WI38 (cell line): Measurements from ENCODE around the gene PLCE1.

ENCODE experiments used
- H3K4me3 ChIP-seq: 2 replicates; pipeline ENCODE4 v1.5.1; 2011; ENCODE audit warnings: low read depth, mild to moderate bottlenecking, control low read depth, low read length
- TF ChIP-seq, protein P1 (sequence below): IDR thresholded peaks from 2 replicates; pipeline ENCODE4 v1.5.1; 2012; ENCODE audit warnings: low read depth, mild to moderate bottlenecking, control low read depth, low read length

The PLCE1 gene

DNA sequence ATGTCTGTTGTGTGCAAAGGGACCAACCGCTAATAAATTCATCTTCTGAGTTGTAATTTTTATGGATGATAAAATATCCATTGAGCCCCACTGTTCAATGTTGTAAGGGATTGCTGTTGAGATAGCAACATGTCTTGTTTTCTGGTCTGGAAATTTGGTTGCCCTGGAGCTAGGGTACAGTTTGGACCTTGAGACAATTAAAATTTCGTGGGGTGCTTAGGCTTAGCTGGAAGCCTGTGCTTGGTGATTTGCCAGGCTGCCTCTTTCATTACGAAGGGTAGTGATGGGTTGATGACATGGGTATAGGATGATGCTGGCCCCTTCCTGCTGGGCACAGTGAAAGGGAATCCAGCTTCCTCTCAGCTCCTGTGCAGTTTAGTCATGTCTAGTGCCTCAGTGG is 43.6 kb downstream of the PLCE1 start:
- H3K4me3 ChIP-seq: no peak overlapping the region
- TF ChIP-seq, protein P1, sequence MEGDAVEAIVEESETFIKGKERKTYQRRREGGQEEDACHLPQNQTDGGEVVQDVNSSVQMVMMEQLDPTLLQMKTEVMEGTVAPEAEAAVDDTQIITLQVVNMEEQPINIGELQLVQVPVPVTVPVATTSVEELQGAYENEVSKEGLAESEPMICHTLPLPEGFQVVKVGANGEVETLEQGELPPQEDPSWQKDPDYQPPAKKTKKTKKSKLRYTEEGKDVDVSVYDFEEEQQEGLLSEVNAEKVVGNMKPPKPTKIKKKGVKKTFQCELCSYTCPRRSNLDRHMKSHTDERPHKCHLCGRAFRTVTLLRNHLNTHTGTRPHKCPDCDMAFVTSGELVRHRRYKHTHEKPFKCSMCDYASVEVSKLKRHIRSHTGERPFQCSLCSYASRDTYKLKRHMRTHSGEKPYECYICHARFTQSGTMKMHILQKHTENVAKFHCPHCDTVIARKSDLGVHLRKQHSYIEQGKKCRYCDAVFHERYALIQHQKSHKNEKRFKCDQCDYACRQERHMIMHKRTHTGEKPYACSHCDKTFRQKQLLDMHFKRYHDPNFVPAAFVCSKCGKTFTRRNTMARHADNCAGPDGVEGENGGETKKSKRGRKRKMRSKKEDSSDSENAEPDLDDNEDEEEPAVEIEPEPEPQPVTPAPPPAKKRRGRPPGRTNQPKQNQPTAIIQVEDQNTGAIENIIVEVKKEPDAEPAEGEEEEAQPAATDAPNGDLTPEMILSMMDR: no peak

DNA sequence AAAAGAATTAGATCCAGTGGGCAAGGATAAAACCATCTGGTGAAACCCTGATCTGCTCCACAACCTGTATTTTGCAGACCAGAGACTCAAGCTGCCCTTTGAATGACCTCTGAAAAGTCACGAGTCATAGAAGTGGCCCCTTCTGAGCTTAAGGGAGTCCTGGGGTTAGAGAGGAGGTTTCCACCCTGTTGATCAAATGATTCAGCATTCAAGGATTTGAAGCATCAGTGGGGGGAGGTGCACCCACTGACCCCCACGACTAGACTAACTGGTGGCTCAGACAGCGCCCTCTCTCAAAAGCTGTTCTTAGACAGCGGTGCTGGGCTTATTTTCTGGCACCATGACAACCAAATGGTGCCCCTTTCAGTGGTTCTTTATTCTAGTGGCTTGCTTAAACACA is 44.3 kb downstream of the PLCE1 start:
- H3K4me3 ChIP-seq: no peak overlapping the region
- TF ChIP-seq, protein P1: no peak

DNA sequence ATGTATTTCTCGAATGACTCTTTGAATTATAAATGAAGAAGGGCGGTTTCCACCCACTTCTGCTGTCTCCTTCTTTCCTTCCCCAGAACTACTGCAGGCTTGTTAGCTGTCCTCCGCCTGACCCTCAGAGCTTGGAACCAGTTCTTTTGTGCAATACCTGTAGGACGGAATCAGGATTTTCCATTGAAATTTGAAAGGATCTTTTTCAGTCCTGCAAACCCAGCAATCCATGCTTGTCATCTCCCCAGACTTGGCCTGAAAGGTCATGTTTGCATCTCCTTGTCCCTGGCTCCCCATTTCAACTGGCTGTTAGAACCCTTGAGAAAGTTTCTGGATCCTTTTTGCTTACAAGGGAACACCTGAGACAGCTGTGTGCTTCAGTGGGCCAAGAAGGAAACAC is 47.5 kb downstream of the PLCE1 start:
- H3K4me3 ChIP-seq: no peak overlapping the region
- TF ChIP-seq, protein P1: no peak

DNA sequence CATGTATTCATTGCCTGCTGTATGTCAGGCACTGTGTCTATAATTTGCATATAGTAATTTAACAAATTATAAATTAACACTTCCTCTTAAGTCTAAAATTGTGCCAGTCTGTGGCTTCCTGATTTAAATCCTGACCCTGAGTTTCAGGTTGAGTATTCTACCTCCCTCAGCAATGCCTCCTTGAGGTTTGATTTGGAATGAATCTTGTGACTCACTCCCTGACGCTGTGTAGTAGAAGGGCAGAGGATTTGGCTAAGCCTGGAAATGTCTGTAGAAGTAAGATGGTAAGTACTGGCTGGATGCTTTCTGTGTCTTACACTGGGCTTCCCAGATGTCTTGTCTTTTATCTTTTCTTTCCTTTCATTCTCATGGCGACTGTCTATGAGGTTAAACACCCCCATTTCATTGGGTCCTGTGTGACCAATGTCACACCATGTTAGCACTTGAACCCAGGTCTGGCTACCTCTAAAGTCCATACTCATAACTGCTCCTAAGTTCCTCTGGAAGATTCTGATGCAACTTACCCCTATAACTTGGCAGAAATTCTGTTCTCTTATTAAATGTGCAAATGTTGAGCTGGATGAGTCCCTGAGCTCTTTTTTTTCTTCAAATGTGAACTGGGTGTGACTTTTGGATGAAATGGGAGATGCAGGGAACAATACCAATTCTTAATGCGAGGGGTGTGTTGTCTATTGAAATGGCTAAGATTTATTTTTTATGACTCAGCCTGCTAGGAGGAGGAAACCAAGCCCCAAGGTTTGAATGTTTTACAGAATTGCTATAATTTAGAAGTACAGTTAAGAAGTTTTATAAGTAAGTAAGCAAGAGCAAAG is 48.5 kb downstream of the PLCE1 start:
- H3K4me3 ChIP-seq: no peak overlapping the region
- TF ChIP-seq, protein P1: no peak

DNA sequence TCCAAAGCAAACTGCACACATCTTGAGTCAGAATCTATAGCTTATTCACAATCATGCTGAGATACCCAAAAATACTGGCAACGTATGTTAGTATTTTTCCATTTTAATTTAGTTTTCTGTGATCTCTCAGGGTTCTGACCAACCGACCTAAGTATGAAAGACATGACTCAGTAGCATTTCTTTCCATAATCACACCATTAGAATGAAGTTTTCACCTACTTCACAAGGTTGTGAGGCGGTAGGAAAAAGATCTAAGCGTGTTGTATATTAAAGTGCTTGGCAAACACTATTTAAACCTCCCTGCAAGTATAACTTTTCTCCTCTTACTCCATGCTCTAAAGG is 49.1 kb downstream of the PLCE1 start:
- no peak overlapping the region for H3K4me3 ChIP-seq

More for the DNA sequence above, 49.1 kb downstream of the PLCE1 start:
- TF ChIP-seq, protein P1: no peak
